H9 (cell line): ENCODE data around the gene SRGAP3. TPM values are rescaled to one million over a fixed set of nuclear protein-coding genes. Genes with fewer than 3 reads are reported as not detected.

Experiments used
- DNase-seq: peaks from one replicate; pipeline ENCODE4 v3.0.0-alpha.2; 2017
- H2AFZ ChIP-seq: one replicate; pipeline ENCODE4 v1.6.1; 2013; ENCODE audit warnings: mild to moderate bottlenecking, low read length, control low read depth, moderate library complexity
- H2AK5ac ChIP-seq: 2 replicates; pipeline ENCODE4 v1.6.1; 2013; ENCODE audit warnings: low read length, control low read depth, mixed read lengths; ENCODE audit not compliant: insufficient read length
- H2BK120ac ChIP-seq: one replicate; pipeline ENCODE4 v1.6.1; 2013; ENCODE audit warnings: low read depth, mild to moderate bottlenecking, low read length, control low read depth, inconsistent platforms; ENCODE audit not compliant: poor library complexity, severe bottlenecking
- H2BK12ac ChIP-seq: 2 replicates; pipeline ENCODE4 v1.6.1; 2013; ENCODE audit warnings: low read length, control low read depth, mixed read lengths, low read depth; ENCODE audit not compliant: insufficient read length
- H2BK15ac ChIP-seq: 2 replicates; pipeline ENCODE4 v1.6.1; 2013; ENCODE audit warnings: low read depth, low read length, control low read depth
- H2BK20ac ChIP-seq: one replicate; pipeline ENCODE4 v1.6.1; 2013; ENCODE audit warnings: low read depth, mild to moderate bottlenecking, low read length, control low read depth, inconsistent platforms; ENCODE audit not compliant: poor library complexity, severe bottlenecking
- H2BK5ac ChIP-seq: 2 replicates; pipeline ENCODE4 v1.6.1; 2013; ENCODE audit warnings: low read length, control low read depth, mixed read lengths; ENCODE audit not compliant: insufficient read length
- H3K14ac ChIP-seq: 2 replicates; pipeline ENCODE4 v1.6.1; 2013; ENCODE audit warnings: low read length, control low read depth; ENCODE audit not compliant: insufficient read depth
- H3K18ac ChIP-seq: 2 replicates; pipeline ENCODE4 v1.6.1; 2013; ENCODE audit warnings: low read depth, mild to moderate bottlenecking, mixed read lengths, low read length, control low read depth; ENCODE audit not compliant: insufficient read length
- H3K23ac ChIP-seq: 2 replicates; pipeline ENCODE4 v1.6.1; 2013; ENCODE audit warnings: low read length, control low read depth, mixed read lengths, low read depth; ENCODE audit not compliant: insufficient read length
- H3K23me2 ChIP-seq: 2 replicates; pipeline ENCODE4 v1.6.1; 2013; ENCODE audit warnings: low read depth, mild to moderate bottlenecking, mixed read lengths, low read length, control low read depth; ENCODE audit not compliant: insufficient read length, poor library complexity, severe bottlenecking
- H3K27ac ChIP-seq: 2 replicates; pipeline ENCODE4 v1.5.1; 2013; ENCODE audit warnings: low read length, control low read depth, mixed read lengths, low read depth; ENCODE audit not compliant: insufficient read length
- H3K27me3 ChIP-seq: 2 replicates; pipeline ENCODE4 v1.6.1; 2013; ENCODE audit warnings: low read length, control low read depth, inconsistent platforms; ENCODE audit not compliant: insufficient read depth
- H3K4ac ChIP-seq: 2 replicates; pipeline ENCODE4 v1.6.1; 2013; ENCODE audit warnings: low read depth, mild to moderate bottlenecking, control low read depth, inconsistent platforms, low read length, moderate library complexity
- H3K4me1 ChIP-seq: 2 replicates; pipeline ENCODE4 v1.6.1; 2013; ENCODE audit warnings: low read length, control low read depth, inconsistent platforms; ENCODE audit not compliant: insufficient read depth
- H3K4me2 ChIP-seq: 2 replicates; pipeline ENCODE4 v1.6.1; 2013; ENCODE audit warnings: low read length, control low read depth, mixed read lengths; ENCODE audit not compliant: insufficient read length, insufficient read depth
- H3K56ac ChIP-seq: 2 replicates; pipeline ENCODE4 v1.6.1; 2013; ENCODE audit warnings: low read depth, mild to moderate bottlenecking, mixed read lengths, low read length, control low read depth; ENCODE audit not compliant: insufficient read length
- H3K79me1 ChIP-seq: 2 replicates; pipeline ENCODE4 v1.6.1; 2013; ENCODE audit warnings: low read depth, mild to moderate bottlenecking, moderate library complexity, low read length, control low read depth, inconsistent platforms; ENCODE audit not compliant: insufficient read depth, poor library complexity, severe bottlenecking
- H3K79me2 ChIP-seq: 2 replicates; pipeline ENCODE4 v1.6.1; 2013; ENCODE audit warnings: low read length, control low read depth, inconsistent platforms; ENCODE audit not compliant: insufficient read depth
- H3K9ac ChIP-seq: 2 replicates; pipeline ENCODE4 v1.6.1; 2013; ENCODE audit warnings: low read length, control low read depth, mixed read lengths; ENCODE audit not compliant: insufficient read length; ENCODE audit errors: extremely low read depth
- H3K9me3 ChIP-seq: one replicate; pipeline ENCODE4 v1.6.1; 2013; ENCODE audit warnings: low read depth, low read length, inconsistent platforms; ENCODE audit not compliant: control insufficient read depth
- H3T11ph ChIP-seq: one replicate; pipeline ENCODE4 v1.6.1; 2013; ENCODE audit warnings: mild to moderate bottlenecking, low read length, control low read depth, inconsistent platforms
- H4K20me1 ChIP-seq: one replicate; pipeline ENCODE4 v1.6.1; 2013; ENCODE audit not compliant: control insufficient read depth, insufficient read length, insufficient read depth
- H4K5ac ChIP-seq: 2 replicates; pipeline ENCODE4 v1.6.1; 2013; ENCODE audit warnings: low read depth, mild to moderate bottlenecking, mixed read lengths, low read length, control low read depth; ENCODE audit not compliant: insufficient read length
- H4K8ac ChIP-seq: replicated peaks from 2 replicates; pipeline ENCODE4 v1.6.1; 2013; ENCODE audit warnings: low read length, control low read depth, mixed read lengths, low read depth; ENCODE audit not compliant: insufficient read length
- H4K91ac ChIP-seq: 2 replicates; pipeline ENCODE4 v1.6.1; 2013; ENCODE audit warnings: low read depth, mild to moderate bottlenecking, moderate library complexity, mixed read lengths, low read length, control low read depth; ENCODE audit not compliant: insufficient read length
- H3K27ac Mint-ChIP-seq, 3 experiments: 2 replicates in 2 of 3; 3 replicates in 1 of 3; pipeline ENCODE4 v1.8.0; 2020 to 2021; ENCODE audit warnings: mixed read lengths in 3 of 3, mild to moderate bottlenecking in 1 of 3, moderate library complexity in 1 of 3
- H3K27me3 Mint-ChIP-seq: 2 replicates; pipeline ENCODE4 v1.8.0; 2021; ENCODE audit warnings: low read depth, mild to moderate bottlenecking, moderate library complexity, mixed read lengths
- H3K36me3 Mint-ChIP-seq, 3 experiments: 2 replicates in 2 of 3; 3 replicates in 1 of 3; pipeline ENCODE4 v1.8.0; 2020 to 2021; ENCODE audit warnings: low read depth in 3 of 3, mixed read lengths in 3 of 3; ENCODE audit not compliant: insufficient read depth in 1 of 3
- H3K4me1 Mint-ChIP-seq, 2 experiments: 2 replicates each; pipeline ENCODE4 v1.8.0; 2020; ENCODE audit warnings: mixed read lengths in 2 of 2
- H3K4me3 Mint-ChIP-seq, 2 experiments: 2 replicates in 1 of 2; 3 replicates in 1 of 2; pipeline ENCODE4 v1.8.0; 2020 to 2021; ENCODE audit warnings: mild to moderate bottlenecking in 2 of 2, mixed read lengths in 2 of 2, moderate library complexity in 1 of 2
- H3K9me3 Mint-ChIP-seq, 2 experiments: 2 replicates in 1 of 2; 3 replicates in 1 of 2; pipeline ENCODE4 v1.8.0; 2020; ENCODE audit warnings: mild to moderate bottlenecking in 2 of 2, mixed read lengths in 2 of 2, moderate library complexity in 1 of 2
- CTCF ChIP-seq: fragments of 200-600 bp; sonication (generic); conservative IDR thresholded peaks from 3 replicates; pipeline ENCODE4 v1.8.0; 2021; ENCODE audit warnings: antibody characterized with exemption, mild to moderate bottlenecking
- WGBS: extraction: QIAGEN DNeasy Blood & Tissue Kit; methylation state at CpG from one replicate; pipeline ENCODE4 v1.1.7; 2013; ENCODE audit warnings: missing lambda C conversion rate, low lambda C conversion rate, mixed read lengths; ENCODE audit not compliant: insufficient read length; ENCODE audit errors: extremely low coverage; 5-methylcytosine and 5-hydroxymethylcytosine counted together
- total RNA-seq: library from RNA; stranded (reverse); gene quantifications from 2 replicates; pipeline ENCODE4 v1.2.1, GENCODE V29; 2021

The SRGAP3 gene
- total RNA-seq, 1 experiment from 2014 or later: 3.4 TPM

- Mint-ChIP-seq H3K4me3 (no peak overlapping the region), H3K9me3 (peaks cover 8 to 11% of the 10 kb centered on the region in 2 experiments), H3K4me1 (peaks cover 37 to 39% of the 10 kb centered on the region in 2 experiments), H3K27ac (0 out of 7 replicates have a peak overlapping the region, but pooled peaks of 1 of the 3 experiments have one; percentile 17), H3K27me3 (peaks cover 3% of the 10 kb centered on the region; the same call in 1 of the 2 replicates), H3K36me3 (peaks cover 7 to 13% (median 10%) of the 10 kb centered on the region in 3 experiments)
- H3K9ac ChIP-seq: no peak overlapping the region
- H2BK20ac ChIP-seq: no peak overlapping the region
- no peaks in the 10 kb centered on the region for H3K79me1 ChIP-seq
- no peak overlapping the region for H3K18ac ChIP-seq
- no peak overlapping the region for H2BK120ac ChIP-seq
- H4K5ac ChIP-seq: no peak overlapping the region
- H3K9me3 ChIP-seq: no peaks in the 10 kb centered on the region
- no peak overlapping the region for H2BK12ac ChIP-seq
- no peak overlapping the region for H2AFZ ChIP-seq
- peaks cover 8% of the 10 kb centered on the region; the same call in 1 of the 2 replicates for H3K4me1 ChIP-seq
- no peak overlapping the region for H3K14ac ChIP-seq
- H4K8ac ChIP-seq: no peak overlapping the region
- H3K23me2 ChIP-seq: no peaks in the 10 kb centered on the region
- H4K91ac ChIP-seq: no peak overlapping the region
- DNase-seq: no peak
- no CpG with 5 or more reads among the region's 1 CpG for WGBS
- H2BK15ac ChIP-seq: no peak overlapping the region
- H4K20me1 ChIP-seq: no peaks in the 10 kb centered on the region
- H3K27me3 ChIP-seq: no peaks in the 10 kb centered on the region
- no peak overlapping the region for H2BK5ac ChIP-seq
- no peak overlapping the region for H3K4me2 ChIP-seq
- no peak overlapping the region for H3K4ac ChIP-seq
- TF ChIP-seq CTCF: no peak
- no peak overlapping the region for H3T11ph ChIP-seq
- no peak overlapping the region for H3K23ac ChIP-seq
- H3K56ac ChIP-seq: no peak overlapping the region
- H3K27ac ChIP-seq: no peak overlapping the region
- no peak overlapping the region for H2AK5ac ChIP-seq
- no peaks in the 10 kb centered on the region for H3K79me2 ChIP-seq
Observed at GRCh38 chr3:9075762-9076161, 173.7 kb downstream of the SRGAP3 start.
